ENCODE results near the gene ARGLU1. TPM values are rescaled to one million over a fixed set of nuclear protein-coding genes. Genes with fewer than 3 reads are reported as not detected.

ARGLU1 gene
- polyA plus RNA-seq, 2 donors = 51.0 to 84.5 TPM

DNA sequence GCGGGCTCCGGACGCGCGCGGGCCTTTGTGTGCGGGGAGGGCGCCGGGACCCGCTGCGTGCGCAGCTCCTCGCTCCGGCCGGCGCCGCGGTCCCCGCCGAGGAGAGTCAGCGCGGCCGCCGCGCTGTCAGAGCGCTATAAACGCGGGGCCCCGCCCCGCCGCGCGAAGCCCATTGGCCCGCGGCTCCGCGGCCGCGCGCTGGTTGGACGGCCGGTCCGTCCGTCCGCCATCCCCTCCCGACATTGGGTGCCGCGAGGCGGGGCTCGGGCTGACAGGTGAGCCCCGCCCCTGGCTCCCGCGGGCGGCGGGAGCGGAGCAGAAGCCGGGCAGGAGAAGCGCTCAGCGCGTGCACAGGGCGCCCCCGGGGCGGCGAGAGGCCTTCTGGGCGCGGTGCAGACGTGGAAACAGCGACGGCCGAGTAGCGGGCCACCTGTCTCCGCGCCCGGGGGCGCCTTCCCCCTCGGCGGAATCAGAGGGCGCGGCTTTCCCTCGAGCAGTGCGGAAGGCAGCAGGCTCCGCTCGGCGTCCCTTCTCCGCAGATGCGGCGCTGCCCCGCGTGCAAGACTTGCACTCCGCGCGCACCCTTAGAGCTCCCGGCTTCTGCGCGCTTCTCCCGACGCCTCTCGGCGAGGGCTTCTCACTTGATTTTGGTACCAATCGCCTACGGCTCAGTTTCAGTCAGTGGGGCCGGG is 32.2 kb downstream of the ARGLU1 start, which contains the start of gene EFNB2:
EFNB2 (minus strand) TSS at position 111 of the 692 bp plus-strand sequence. CDS start 698 bp downstream, outside the sequence.
- peaks cover 2 to 3% of the 10 kb centered on the region in 2 donors for H3K4me1 ChIP-seq (ENCODE audit: control insufficient read depth in 2 of 2, insufficient read depth in 2 of 2, low read length in 1 of 2)
- H3K27ac ChIP-seq (ENCODE audit: low read depth in 2 of 2, low read length in 1 of 2) = peak within 1 kb of the TSS; percentile 81 to 86
- H3K27me3 ChIP-seq (ENCODE audit: control insufficient read depth in 1 of 2, insufficient read depth in 2 of 2, low read length in 2 of 2) = no peaks in the 10 kb centered on the region
- peak within 1 kb of the TSS; percentile 78 to 85 for H3K4me3 ChIP-seq (ENCODE audit: low read depth in 1 of 2, low read length in 2 of 2)
- no peaks in the 10 kb centered on the region for H3K9me3 ChIP-seq (ENCODE audit: control insufficient read depth in 2 of 2, insufficient read depth in 1 of 2, low read depth in 1 of 2, low read length in 1 of 2)
- WGBS, 2 donors = 0 to 1% methylated on average over 76 to 102 of the region's 102 CpGs
- no peaks in the 10 kb centered on the region for H3K36me3 ChIP-seq (ENCODE audit: control insufficient read depth in 2 of 2, insufficient read depth in 2 of 2, low read length in 1 of 2)

DNA sequence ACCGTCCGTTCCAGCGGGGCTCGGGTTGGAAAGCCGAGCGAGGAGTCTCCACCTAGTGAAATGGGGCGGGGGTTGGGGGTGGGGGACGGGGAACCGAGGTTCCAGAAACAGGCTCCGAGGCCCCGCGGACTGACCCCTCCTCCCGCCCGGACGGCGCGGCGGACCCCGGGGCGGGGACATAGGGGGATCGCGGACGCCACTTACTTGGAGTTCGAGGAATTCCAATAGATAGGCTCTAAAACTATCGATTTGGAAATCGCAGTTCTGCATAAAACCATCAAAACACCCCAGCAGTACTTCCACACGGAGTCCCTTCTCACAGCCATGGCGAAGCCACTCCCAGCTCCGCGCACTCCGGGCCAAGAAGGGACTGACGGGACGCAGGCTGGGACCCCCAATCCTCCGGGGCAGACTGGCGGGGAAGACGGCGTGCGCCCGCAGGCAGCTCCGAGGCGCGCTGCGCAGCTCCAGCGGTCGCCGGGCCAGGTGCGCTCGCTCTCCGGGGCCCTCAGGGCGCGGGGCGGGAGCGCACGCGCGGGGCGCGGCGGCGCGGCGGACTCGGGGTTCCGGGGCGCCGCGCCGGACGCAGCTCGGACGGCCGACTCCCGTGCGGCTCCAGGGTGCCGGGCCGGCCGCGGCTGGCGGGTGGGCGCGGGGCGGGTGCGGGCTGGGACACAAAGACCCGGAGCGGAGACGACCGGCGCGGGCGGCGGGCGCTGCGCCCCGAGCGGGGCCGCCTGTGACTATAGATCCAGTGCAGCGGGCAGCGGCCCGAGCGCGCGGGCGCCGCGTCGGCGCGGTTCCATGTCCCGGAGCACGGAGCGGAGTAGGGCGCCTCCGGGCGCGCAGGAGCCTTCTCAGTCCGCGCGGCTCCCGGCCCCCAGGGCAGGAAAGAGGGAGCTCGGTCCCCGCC is 33.0 kb downstream of the ARGLU1 start:
- Histone ChIP-seq H3K9me3 (ENCODE audit: control insufficient read depth in 2 of 2, insufficient read depth in 1 of 2, low read depth in 1 of 2, low read length in 1 of 2) (no peaks in the 10 kb centered on the region), H3K36me3 (ENCODE audit: control insufficient read depth in 2 of 2, insufficient read depth in 2 of 2, low read length in 1 of 2) (no peaks in the 10 kb centered on the region), H3K27ac (ENCODE audit: low read depth in 2 of 2, low read length in 1 of 2) (peak overlapping the region; percentile 81 to 86), H3K27me3 (ENCODE audit: control insufficient read depth in 1 of 2, insufficient read depth in 2 of 2, low read length in 2 of 2) (no peaks in the 10 kb centered on the region), H3K4me3 (ENCODE audit: low read depth in 1 of 2, low read length in 2 of 2) (peak overlapping the region; percentile 78 to 85), H3K4me1 (ENCODE audit: control insufficient read depth in 2 of 2, insufficient read depth in 2 of 2, low read length in 1 of 2) (peaks cover 3 to 4% of the 10 kb centered on the region in 2 donors)
- WGBS, 2 donors = 1% methylated on average over 86 to 121 of the region's 121 CpGs

DNA sequence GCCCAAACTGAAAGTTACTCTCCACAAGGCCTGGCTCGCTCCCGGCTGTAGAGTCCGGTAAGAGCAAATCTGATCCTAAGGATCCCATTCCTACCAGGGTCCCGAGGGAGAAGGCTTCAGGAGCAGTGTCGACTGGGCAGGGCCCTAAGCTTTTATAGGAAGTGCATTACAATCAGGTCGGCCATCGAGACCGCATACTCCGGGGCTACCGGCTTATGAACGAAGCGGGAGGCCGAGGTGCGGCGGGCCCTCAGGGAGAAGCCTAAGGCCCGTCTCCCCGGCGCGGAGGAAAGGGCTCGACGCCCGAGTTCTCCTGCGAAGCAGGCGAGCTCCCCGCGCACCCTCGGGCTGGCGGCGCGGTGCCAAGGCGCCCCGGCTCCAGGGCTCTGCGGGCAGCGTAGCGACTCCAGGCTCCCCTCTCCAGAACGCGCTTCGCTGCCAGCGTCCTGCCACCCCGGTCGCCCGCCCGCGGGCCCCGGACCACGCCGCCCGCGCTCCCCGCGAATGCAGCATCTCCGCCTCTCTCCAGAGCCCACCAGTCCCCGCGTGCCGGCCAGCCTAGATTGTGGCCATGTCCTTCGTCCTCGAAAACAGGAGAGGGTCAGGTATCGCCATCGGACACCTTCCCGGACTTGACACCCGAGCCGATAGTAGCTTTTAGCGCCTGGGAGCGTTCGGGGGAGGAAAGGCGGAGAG is 33.8 kb downstream of the ARGLU1 start:
- Histone ChIP-seq H3K36me3 (ENCODE audit: control insufficient read depth in 2 of 2, insufficient read depth in 2 of 2, low read length in 1 of 2) (no peaks in the 10 kb centered on the region), H3K4me1 (ENCODE audit: control insufficient read depth in 2 of 2, insufficient read depth in 2 of 2, low read length in 1 of 2) (peaks cover 3 to 4% of the 10 kb centered on the region in 2 donors), H3K4me3 (ENCODE audit: low read depth in 1 of 2, low read length in 2 of 2) (peak overlapping the region; percentile 78 to 85), H3K27ac (ENCODE audit: low read depth in 2 of 2, low read length in 1 of 2) (peak overlapping the region; percentile 81 to 86), H3K27me3 (ENCODE audit: control insufficient read depth in 1 of 2, insufficient read depth in 2 of 2, low read length in 2 of 2) (no peaks in the 10 kb centered on the region), H3K9me3 (ENCODE audit: control insufficient read depth in 2 of 2, insufficient read depth in 1 of 2, low read depth in 1 of 2, low read length in 1 of 2) (no peaks in the 10 kb centered on the region)
- WGBS, 2 donors = 2 to 5% methylated on average over 64 to 66 of the region's 66 CpGs

DNA sequence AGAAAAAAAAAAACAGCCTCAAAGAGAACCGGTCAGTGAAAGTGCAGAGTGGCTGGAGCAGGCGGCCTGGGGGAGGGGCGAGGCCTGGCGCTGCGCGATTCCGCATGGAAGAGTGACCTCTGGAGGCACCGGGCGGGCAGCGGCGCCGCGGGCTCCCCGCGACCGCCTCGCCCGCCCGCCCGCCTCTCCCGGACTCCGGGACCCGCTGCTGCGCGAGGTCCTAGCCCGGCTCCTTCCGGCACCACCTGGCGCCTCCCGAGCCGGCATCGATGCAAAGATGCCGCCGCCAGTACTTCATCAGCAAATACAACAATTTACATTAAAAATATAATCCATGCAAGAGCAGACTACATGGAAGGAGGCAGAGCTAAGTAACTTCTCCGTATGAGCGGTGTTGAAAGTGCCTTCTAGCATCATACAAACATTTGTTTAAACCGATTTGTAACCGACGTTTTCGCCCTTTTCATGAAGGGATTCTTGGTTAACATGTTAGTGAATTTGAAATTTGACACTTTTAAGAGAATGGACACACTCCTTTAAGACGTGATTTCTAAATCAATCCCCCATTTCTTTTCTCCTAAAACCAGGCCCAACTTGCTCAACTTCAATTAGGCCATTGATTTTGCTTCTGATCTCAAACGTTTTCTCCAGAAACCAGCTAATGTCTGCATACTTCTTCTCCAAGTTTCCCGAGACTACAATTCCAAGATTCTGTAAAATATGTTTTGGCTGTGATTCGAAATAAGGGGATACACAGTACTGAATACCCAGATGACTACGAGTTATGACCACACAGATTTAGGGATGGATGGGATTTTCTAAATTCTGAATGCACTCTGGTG is 34.6 kb downstream of the ARGLU1 start:
- Histone ChIP-seq H3K27me3 (ENCODE audit: control insufficient read depth in 1 of 2, insufficient read depth in 2 of 2, low read length in 2 of 2) (no peaks in the 10 kb centered on the region), H3K4me1 (ENCODE audit: control insufficient read depth in 2 of 2, insufficient read depth in 2 of 2, low read length in 1 of 2) (peaks cover 3 to 4% of the 10 kb centered on the region in 2 donors), H3K4me3 (ENCODE audit: low read depth in 1 of 2, low read length in 2 of 2) (peak overlapping the region; percentile 78 to 85), H3K27ac (ENCODE audit: low read depth in 2 of 2, low read length in 1 of 2) (peak overlapping the region; percentile 81 to 86), H3K9me3 (ENCODE audit: control insufficient read depth in 2 of 2, insufficient read depth in 1 of 2, low read depth in 1 of 2, low read length in 1 of 2) (no peaks in the 10 kb centered on the region), H3K36me3 (ENCODE audit: control insufficient read depth in 2 of 2, insufficient read depth in 2 of 2, low read length in 1 of 2) (no peaks in the 10 kb centered on the region)
- 4% methylated on average over 44 of the region's 44 CpGs for WGBS, 2 donors

DNA sequence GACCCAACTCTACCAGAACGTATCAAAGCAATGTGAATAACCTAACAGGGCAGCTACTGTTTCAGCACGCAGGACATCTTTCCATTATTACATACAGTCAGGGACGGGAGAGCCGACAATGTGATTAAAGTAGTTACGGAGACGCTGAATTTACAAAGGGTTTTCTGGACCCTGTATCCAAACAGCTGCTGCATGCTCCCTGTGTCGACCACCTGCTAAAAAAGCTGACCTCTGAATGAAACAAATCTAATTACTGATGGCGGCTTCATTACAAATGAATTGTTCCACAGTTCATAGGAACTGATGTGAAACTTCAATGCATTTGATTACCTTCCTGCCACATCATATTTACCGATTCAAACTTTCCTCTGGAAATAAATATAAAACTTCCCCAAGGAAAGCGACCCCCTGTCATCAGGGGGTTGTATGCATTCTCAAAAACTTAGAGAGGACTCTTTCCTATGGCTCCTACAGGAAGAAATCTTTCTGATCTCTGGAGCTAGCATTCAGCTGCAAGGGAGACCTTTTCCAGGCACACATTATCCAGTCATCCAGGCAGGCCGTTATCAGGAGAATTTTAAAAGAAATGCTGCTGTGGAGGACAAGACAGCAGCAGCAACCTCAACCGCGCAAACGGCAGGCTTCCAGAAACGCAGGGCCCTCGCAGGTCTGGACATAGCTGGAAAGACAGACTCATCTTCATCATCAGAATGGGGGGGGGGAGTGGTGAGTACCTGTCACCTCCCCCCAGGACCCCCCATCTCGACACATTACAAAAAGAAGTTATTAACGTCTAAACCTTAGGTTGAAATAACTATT is 35.6 kb downstream of the ARGLU1 start:
- WGBS, 2 donors = 35 to 37% methylated on average over 18 of the region's 18 CpGs
- Histone ChIP-seq H3K27me3 (ENCODE audit: control insufficient read depth in 1 of 2, insufficient read depth in 2 of 2, low read length in 2 of 2) (no peaks in the 10 kb centered on the region), H3K4me1 (ENCODE audit: control insufficient read depth in 2 of 2, insufficient read depth in 2 of 2, low read length in 1 of 2) (peaks cover 3 to 4% of the 10 kb centered on the region in 2 donors), H3K9me3 (ENCODE audit: control insufficient read depth in 2 of 2, insufficient read depth in 1 of 2, low read depth in 1 of 2, low read length in 1 of 2) (no peaks in the 10 kb centered on the region), H3K36me3 (ENCODE audit: control insufficient read depth in 2 of 2, insufficient read depth in 2 of 2, low read length in 1 of 2) (no peaks in the 10 kb centered on the region), H3K27ac (ENCODE audit: low read depth in 2 of 2, low read length in 1 of 2) (peak overlapping the region in 1 of 2 donors; percentile 34), H3K4me3 (ENCODE audit: low read depth in 1 of 2, low read length in 2 of 2) (peak overlapping the region; percentile 29 to 85)

DNA sequence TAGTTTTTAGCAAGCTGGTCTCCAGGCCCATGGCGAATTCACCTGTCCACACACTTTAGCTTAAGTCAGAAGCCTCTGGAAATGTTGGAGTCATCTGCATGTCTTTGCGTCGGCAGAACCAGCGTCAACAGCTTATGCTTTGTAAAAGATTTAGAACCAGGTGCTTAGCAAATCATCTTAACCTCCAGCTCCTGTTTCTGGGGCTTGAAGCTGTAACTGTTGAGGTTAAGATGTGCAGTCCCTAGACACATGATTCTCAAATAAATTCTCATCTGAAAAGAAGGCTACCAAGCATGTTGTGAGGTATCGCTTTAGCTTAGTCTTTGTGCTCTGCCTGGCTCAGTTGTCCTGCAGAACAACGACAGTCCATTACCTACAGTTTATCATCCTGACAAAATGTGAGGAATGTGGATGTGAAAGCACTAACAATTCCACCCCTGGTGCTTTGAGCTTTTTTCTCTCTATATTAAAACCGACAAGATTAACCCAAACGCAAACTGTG is 36.9 kb downstream of the ARGLU1 start:
- Histone ChIP-seq H3K36me3 (ENCODE audit: control insufficient read depth in 2 of 2, insufficient read depth in 2 of 2, low read length in 1 of 2) (no peaks in the 10 kb centered on the region), H3K4me1 (ENCODE audit: control insufficient read depth in 2 of 2, insufficient read depth in 2 of 2, low read length in 1 of 2) (peaks cover 3 to 7% of the 10 kb centered on the region in 2 donors), H3K27ac (ENCODE audit: low read depth in 2 of 2, low read length in 1 of 2) (no peak overlapping the region), H3K27me3 (ENCODE audit: control insufficient read depth in 1 of 2, insufficient read depth in 2 of 2, low read length in 2 of 2) (no peaks in the 10 kb centered on the region), H3K4me3 (ENCODE audit: low read depth in 1 of 2, low read length in 2 of 2) (no peak overlapping the region), H3K9me3 (ENCODE audit: control insufficient read depth in 2 of 2, insufficient read depth in 1 of 2, low read depth in 1 of 2, low read length in 1 of 2) (no peaks in the 10 kb centered on the region)
- WGBS, 2 donors = 80 to 83% methylated on average over 8 of the region's 8 CpGs

DNA sequence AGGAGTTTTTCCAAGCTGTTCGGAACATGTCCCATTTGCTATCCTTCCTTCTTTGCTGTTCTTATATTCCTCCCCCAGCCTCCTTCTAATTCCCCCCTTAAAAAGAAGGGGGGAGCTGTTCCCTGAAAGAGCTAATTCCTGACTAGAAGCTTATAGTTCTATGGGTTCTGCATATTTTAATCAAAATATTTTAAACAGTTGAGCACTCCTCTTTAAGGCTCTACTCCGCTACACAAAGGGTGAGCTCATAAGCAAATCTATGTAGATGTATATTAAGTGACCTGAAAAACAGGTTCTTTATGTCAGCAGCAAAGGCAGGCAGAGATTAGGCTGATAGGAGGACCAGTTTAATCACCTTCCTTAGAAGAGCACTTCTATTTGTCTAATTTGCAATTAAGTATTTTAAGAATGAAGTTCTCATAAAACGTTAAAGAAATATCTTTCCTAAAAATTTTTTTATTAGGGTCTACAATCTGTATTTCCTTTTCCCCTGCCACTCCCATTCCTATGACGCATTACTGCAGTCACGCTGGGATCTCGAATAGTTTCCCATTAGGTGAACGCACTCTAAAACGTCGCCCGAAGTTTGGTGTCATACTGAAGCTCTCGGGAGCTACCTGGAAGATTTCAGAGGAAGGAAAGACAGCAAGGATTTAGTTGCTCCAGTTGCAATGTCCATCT is 37.6 kb downstream of the ARGLU1 start:
- H3K27ac ChIP-seq (ENCODE audit: low read depth in 2 of 2, low read length in 1 of 2) = no peak overlapping the region
- no peaks in the 10 kb centered on the region for H3K27me3 ChIP-seq (ENCODE audit: control insufficient read depth in 1 of 2, insufficient read depth in 2 of 2, low read length in 2 of 2)
- H3K4me3 ChIP-seq (ENCODE audit: low read depth in 1 of 2, low read length in 2 of 2) = no peak overlapping the region
- H3K9me3 ChIP-seq (ENCODE audit: control insufficient read depth in 2 of 2, insufficient read depth in 1 of 2, low read depth in 1 of 2, low read length in 1 of 2) = no peaks in the 10 kb centered on the region
- peaks cover 7 to 10% of the 10 kb centered on the region in 2 donors for H3K4me1 ChIP-seq (ENCODE audit: control insufficient read depth in 2 of 2, insufficient read depth in 2 of 2, low read length in 1 of 2)
- WGBS, 2 donors = 73 to 76% methylated on average over 11 of the region's 11 CpGs
- H3K36me3 ChIP-seq (ENCODE audit: control insufficient read depth in 2 of 2, insufficient read depth in 2 of 2, low read length in 1 of 2) = no peaks in the 10 kb centered on the region

All from esophagus (tissue), 2 donors.